Suprapubic skin (tissue), 3 donors: ENCODE measurements around the gene CELSR1.

ENCODE experiments used
- POLR2A ChIP-seq, 2 donors: fragments of 450-650 bp; IDR thresholded peaks; one replicate each; pipeline ENCODE4 v1.6.1; 2017; ENCODE audit warnings: antibody characterized with exemption in 2 of 2, mild to moderate bottlenecking in 2 of 2, moderate library complexity in 2 of 2
- TF ChIP-seq, protein P1 (sequence below), 2 donors: fragments of 200-600 bp in 1 of 2; fragments of 450-650 bp in 1 of 2; sonication (generic) in 1 of 2; IDR thresholded peaks; one replicate each; pipeline ENCODE4 v1.5.1; 2016 to 2019; ENCODE audit warnings: antibody characterized with exemption in 2 of 2, mild to moderate bottlenecking in 1 of 2, moderate library complexity in 1 of 2

DNA sequence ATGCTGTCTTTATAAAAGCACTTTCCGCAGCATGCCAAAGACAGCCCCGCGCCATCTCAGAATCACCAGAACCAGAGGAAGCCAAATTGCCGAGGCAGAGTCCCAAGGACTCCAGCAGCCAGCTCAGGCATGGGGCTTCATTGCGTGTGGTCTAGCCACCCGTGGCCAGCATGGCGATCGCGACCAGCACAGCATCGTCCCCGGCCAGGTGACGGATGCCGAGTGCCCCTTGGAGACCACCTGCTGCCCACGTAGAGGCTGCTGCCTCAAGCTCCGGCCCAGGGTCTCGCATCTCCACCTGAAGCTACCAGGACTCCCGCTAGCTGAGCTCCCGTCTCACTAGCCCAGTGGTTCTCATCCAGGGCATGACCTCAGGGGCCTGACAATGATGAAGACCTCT is 109.2 kb downstream of the CELSR1 start:
- no peak for TF ChIP-seq POLR2A (IDR thresholded peaks at IDR 0.05)
- TF ChIP-seq, protein P1, sequence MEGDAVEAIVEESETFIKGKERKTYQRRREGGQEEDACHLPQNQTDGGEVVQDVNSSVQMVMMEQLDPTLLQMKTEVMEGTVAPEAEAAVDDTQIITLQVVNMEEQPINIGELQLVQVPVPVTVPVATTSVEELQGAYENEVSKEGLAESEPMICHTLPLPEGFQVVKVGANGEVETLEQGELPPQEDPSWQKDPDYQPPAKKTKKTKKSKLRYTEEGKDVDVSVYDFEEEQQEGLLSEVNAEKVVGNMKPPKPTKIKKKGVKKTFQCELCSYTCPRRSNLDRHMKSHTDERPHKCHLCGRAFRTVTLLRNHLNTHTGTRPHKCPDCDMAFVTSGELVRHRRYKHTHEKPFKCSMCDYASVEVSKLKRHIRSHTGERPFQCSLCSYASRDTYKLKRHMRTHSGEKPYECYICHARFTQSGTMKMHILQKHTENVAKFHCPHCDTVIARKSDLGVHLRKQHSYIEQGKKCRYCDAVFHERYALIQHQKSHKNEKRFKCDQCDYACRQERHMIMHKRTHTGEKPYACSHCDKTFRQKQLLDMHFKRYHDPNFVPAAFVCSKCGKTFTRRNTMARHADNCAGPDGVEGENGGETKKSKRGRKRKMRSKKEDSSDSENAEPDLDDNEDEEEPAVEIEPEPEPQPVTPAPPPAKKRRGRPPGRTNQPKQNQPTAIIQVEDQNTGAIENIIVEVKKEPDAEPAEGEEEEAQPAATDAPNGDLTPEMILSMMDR (IDR thresholded peaks at IDR 0.05), result no peak
